ENCODE results near the gene TRIM67. TPM values are rescaled to one million over a fixed set of nuclear protein-coding genes. Genes with fewer than 3 reads are reported as not detected.

Gene TRIM67
- polyA plus RNA-seq, 2 of the 4 experiments (the other 2 are of a cell fraction) = 0.23 to 0.35 TPM

DNA sequence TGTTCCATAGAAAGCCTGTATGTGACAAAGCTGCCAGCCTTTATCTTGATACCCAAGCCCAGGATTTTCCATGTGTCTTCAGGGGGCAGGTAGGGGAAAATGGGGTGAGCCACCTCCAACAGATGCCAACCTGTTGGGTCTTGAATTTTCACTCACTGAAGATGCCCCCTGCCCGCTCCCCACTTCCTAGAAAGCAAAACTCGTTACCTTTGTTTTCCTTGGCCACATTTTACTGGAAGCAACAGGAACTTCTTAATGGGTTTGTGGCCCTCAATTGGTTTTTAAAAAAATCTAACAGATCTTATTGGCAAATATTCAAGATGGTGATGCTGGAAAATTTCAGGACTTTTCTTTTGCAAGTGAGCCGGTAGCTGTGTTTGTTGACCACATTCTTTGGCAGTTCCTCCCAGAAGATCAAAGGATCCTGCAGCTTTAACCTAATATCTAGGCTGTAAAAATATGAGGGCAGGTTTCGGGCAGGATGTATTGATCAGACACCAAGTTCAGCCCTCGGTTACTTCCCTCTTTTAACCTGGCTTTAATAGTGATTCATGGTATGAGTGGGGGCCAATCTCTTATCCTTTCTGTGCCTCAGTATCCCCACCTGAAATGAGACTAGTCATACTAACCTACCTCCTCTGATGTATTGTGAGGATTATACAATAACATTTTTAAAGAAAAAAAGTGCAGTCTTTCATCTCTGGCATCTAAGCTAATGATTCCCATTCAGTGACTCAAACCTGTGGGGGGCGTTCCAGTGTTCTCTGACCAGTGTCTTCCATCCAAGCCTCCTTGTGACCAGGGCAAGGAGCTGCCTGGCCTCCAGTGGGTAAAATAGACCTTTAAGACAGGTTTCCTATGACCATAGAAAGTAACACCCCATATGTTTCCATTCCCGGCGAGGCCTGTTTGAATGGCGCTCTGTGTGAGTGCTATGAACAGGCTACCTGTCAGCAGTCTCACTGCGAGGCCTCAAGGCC, 57.9 kb downstream of the TRIM67 start:
- H3K4me3 ChIP-seq = no peak overlapping the region
- DNase-seq (ENCODE audit: low read depth in 1 of 2, low spot score in 1 of 2) (no peak), ATAC-seq (no peak; a peak in 1 of 6 replicates), FAIRE-seq (no peak)
- no peaks in the 10 kb centered on the region for H3K4me1 ChIP-seq
- ChIA-PET POLR2A (no interaction called here), CTCF (interaction anchor here (1.4 to 2.3 kb wide), 2 partner anchors 9 to 136 kb away, joined by 3 to 20 read pairs; no protein-coding TSS in a partner anchor)
- H3K4me2 ChIP-seq = no peak overlapping the region
- H3K27ac ChIP-seq = no peak overlapping the region
- no peaks in the 10 kb centered on the region for H3K9me3 ChIP-seq
- TF ChIP-seq GATA3 (IDR thresholded peaks at IDR 0.05; ENCODE audit: borderline replicate concordance) = no peak
- TF ChIP-seq, protein P1, sequence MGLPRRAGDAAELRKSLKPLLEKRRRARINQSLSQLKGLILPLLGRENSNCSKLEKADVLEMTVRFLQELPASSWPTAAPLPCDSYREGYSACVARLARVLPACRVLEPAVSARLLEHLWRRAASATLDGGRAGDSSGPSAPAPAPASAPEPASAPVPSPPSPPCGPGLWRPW (IDR thresholded peaks at IDR 0.05) = no peak
- no peak for TF ChIP-seq CHD2 (IDR thresholded peaks at IDR 0.05; ENCODE audit: low read length, partially characterized antibody)
- TF ChIP-seq, protein P2, sequence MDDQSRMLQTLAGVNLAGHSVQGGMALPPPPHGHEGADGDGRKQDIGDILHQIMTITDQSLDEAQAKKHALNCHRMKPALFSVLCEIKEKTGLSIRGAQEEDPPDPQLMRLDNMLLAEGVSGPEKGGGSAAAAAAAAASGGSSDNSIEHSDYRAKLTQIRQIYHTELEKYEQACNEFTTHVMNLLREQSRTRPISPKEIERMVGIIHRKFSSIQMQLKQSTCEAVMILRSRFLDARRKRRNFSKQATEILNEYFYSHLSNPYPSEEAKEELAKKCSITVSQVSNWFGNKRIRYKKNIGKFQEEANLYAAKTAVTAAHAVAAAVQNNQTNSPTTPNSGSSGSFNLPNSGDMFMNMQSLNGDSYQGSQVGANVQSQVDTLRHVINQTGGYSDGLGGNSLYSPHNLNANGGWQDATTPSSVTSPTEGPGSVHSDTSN (IDR thresholded peaks at IDR 0.05) = no peak
- TF ChIP-seq, protein P3, sequence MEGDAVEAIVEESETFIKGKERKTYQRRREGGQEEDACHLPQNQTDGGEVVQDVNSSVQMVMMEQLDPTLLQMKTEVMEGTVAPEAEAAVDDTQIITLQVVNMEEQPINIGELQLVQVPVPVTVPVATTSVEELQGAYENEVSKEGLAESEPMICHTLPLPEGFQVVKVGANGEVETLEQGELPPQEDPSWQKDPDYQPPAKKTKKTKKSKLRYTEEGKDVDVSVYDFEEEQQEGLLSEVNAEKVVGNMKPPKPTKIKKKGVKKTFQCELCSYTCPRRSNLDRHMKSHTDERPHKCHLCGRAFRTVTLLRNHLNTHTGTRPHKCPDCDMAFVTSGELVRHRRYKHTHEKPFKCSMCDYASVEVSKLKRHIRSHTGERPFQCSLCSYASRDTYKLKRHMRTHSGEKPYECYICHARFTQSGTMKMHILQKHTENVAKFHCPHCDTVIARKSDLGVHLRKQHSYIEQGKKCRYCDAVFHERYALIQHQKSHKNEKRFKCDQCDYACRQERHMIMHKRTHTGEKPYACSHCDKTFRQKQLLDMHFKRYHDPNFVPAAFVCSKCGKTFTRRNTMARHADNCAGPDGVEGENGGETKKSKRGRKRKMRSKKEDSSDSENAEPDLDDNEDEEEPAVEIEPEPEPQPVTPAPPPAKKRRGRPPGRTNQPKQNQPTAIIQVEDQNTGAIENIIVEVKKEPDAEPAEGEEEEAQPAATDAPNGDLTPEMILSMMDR (IDR thresholded peaks at IDR 0.05) = no peak
- TF ChIP-seq, protein P4, sequence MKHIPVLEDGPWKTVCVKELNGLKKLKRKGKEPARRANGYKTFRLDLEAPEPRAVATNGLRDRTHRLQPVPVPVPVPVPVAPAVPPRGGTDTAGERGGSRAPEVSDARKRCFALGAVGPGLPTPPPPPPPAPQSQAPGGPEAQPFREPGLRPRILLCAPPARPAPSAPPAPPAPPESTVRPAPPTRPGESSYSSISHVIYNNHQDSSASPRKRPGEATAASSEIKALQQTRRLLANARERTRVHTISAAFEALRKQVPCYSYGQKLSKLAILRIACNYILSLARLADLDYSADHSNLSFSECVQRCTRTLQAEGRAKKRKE (CRISPR knock-in tag; IDR thresholded peaks at IDR 0.05; ENCODE audit: low read depth) = no peak
- no peak for TF ChIP-seq HOXB5 (CRISPR knock-in tag; IDR thresholded peaks at IDR 0.05)
- TF ChIP-seq, protein P5, sequence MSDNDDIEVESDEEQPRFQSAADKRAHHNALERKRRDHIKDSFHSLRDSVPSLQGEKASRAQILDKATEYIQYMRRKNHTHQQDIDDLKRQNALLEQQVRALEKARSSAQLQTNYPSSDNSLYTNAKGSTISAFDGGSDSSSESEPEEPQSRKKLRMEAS (IDR thresholded peaks at IDR 0.05) = no peak
- TF ChIP-seq BHLHE40 (IDR thresholded peaks at IDR 0.05; ENCODE audit: low read depth, low read length) = no peak
- TF ChIP-seq, protein P6, sequence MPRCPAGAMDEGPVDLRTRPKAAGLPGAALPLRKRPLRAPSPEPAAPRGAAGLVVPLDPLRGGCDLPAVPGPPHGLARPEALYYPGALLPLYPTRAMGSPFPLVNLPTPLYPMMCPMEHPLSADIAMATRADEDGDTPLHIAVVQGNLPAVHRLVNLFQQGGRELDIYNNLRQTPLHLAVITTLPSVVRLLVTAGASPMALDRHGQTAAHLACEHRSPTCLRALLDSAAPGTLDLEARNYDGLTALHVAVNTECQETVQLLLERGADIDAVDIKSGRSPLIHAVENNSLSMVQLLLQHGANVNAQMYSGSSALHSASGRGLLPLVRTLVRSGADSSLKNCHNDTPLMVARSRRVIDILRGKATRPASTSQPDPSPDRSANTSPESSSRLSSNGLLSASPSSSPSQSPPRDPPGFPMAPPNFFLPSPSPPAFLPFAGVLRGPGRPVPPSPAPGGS (IDR thresholded peaks at IDR 0.05) = no peak
- TF ChIP-seq KDM5A (IDR thresholded peaks at IDR 0.05) = no peak
- TF ChIP-seq, protein P7, sequence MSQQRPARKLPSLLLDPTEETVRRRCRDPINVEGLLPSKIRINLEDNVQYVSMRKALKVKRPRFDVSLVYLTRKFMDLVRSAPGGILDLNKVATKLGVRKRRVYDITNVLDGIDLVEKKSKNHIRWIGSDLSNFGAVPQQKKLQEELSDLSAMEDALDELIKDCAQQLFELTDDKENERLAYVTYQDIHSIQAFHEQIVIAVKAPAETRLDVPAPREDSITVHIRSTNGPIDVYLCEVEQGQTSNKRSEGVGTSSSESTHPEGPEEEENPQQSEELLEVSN (IDR thresholded peaks at IDR 0.05; ENCODE audit: borderline replicate concordance, low read depth) = no peak
- no peak for TF ChIP-seq RNF2 (IDR thresholded peaks at IDR 0.05; ENCODE audit: borderline replicate concordance, low read depth)
- TF ChIP-seq, protein P8, sequence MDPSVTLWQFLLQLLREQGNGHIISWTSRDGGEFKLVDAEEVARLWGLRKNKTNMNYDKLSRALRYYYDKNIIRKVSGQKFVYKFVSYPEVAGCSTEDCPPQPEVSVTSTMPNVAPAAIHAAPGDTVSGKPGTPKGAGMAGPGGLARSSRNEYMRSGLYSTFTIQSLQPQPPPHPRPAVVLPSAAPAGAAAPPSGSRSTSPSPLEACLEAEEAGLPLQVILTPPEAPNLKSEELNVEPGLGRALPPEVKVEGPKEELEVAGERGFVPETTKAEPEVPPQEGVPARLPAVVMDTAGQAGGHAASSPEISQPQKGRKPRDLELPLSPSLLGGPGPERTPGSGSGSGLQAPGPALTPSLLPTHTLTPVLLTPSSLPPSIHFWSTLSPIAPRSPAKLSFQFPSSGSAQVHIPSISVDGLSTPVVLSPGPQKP (IDR thresholded peaks at IDR 0.05; ENCODE audit: low read depth, low read length) = no peak
- no peak for TF ChIP-seq EP300 (IDR thresholded peaks at IDR 0.05)
- WGBS (ENCODE audit: missing lambda C conversion rate) = 67% methylated on average over 9 of the region's 10 CpGs

DNA sequence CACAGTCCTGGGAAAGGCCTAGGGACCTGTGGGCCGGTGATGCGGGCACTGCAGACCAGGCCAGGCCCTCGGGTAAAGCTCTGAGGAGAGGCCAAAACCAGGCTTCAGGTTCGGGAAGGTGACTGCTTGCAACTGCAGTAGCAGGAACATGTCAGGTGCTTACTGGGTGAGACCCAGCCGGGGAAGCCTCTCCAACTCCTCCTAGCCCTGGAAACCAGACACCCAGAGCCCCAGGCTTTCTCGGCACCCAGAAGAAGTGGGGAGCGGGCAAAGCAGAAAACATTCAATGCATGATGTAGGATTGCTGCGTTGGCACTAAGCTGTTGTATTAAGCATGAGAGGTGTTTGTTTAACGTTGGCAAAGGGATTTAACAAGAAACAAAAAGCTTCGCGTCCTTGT, 58.9 kb downstream of the TRIM67 start:
- Histone ChIP-seq H3K4me2 (no peak overlapping the region), H3K4me3 (no peak overlapping the region), H3K4me1 (no peaks in the 10 kb centered on the region), H3K9me3 (no peaks in the 10 kb centered on the region), H3K27ac (no peak overlapping the region)
- TF ChIP-seq, protein P4 (CRISPR knock-in tag; IDR thresholded peaks at IDR 0.05; ENCODE audit: low read depth) = no peak
- TF ChIP-seq ZSCAN20 (CRISPR knock-in tag; IDR thresholded peaks at IDR 0.05) (no peak), GATA3 (IDR thresholded peaks at IDR 0.05; ENCODE audit: borderline replicate concordance) (no peak), POLR2AphosphoS2 (conservative IDR thresholded peaks at IDR 0.05; ENCODE audit: low read length) (no peak), JUN (IDR thresholded peaks at IDR 0.05) (no peak), HOXB5 (CRISPR knock-in tag; IDR thresholded peaks at IDR 0.05) (no peak), BHLHE40 (IDR thresholded peaks at IDR 0.05; ENCODE audit: low read depth, low read length) (no peak)
- no peak for DNase-seq (ENCODE audit: low read depth in 1 of 2, low spot score in 1 of 2)
- 90% methylated on average over 11 of the region's 11 CpGs for WGBS (ENCODE audit: missing lambda C conversion rate)
- ChIA-PET CTCF (interaction anchor here (2.3 kb wide), 1 partner anchor 10 kb away, joined by 20 read pairs; no protein-coding TSS in a partner anchor), POLR2A (no interaction called here)
- FAIRE-seq = no peak
- ATAC-seq = no peak

Data from A549 (cell line).